GM23338 (cell line): Measurements from ENCODE around the gene TPST2.

Experiments
- CREB1 ChIP-seq: fragments of 250-450 bp; sonication (Bioruptor Pico); IDR thresholded peaks from 2 replicates; pipeline ENCODE4 v1.5.0; 2020; ENCODE audit warnings: low read depth, mild to moderate bottlenecking, moderate library complexity
- ETS1 ChIP-seq: IDR thresholded peaks from 2 replicates; pipeline ENCODE4 v1.6.1; 2016; ENCODE audit warnings: antibody characterized with exemption
- EZH2 ChIP-seq: fragments of 200-600 bp; sonication (generic); IDR thresholded peaks from one replicate; pipeline ENCODE4 v1.8.0; 2017; ENCODE audit warnings: antibody characterized with exemption, mild to moderate bottlenecking, low read depth; ENCODE audit not compliant: unreplicated experiment
- EZH2phosphoT487 ChIP-seq: fragments of 200-600 bp; sonication (generic); IDR thresholded peaks from one replicate; pipeline ENCODE4 v1.8.1; 2018; ENCODE audit warnings: antibody characterized with exemption; ENCODE audit not compliant: unreplicated experiment
- JUNB ChIP-seq: IDR thresholded peaks from one replicate; pipeline ENCODE4 v1.6.1; 2016; ENCODE audit warnings: antibody characterized with exemption; ENCODE audit not compliant: unreplicated experiment
- POLR2AphosphoS5 ChIP-seq: IDR thresholded peaks from 2 replicates; pipeline ENCODE4 v1.6.1; 2016; ENCODE audit warnings: antibody characterized with exemption, low read depth
- REST ChIP-seq: IDR thresholded peaks from one replicate; pipeline ENCODE4 v1.6.1; 2018; ENCODE audit warnings: antibody characterized with exemption; ENCODE audit not compliant: unreplicated experiment
- TF ChIP-seq, protein P1 (sequence below), 2 experiments: fragments of 200-600 bp in 1 of 2; sonication (generic) in 1 of 2; conservative IDR thresholded peaks; 2 replicates each; pipeline versions ENCODE4 v1.5.1 to v1.6.1; 2016 to 2017; ENCODE audit warnings: antibody characterized with exemption in 2 of 2, low read depth in 2 of 2, mild to moderate bottlenecking in 2 of 2, moderate library complexity in 1 of 2

- TF ChIP-seq, protein P1, sequence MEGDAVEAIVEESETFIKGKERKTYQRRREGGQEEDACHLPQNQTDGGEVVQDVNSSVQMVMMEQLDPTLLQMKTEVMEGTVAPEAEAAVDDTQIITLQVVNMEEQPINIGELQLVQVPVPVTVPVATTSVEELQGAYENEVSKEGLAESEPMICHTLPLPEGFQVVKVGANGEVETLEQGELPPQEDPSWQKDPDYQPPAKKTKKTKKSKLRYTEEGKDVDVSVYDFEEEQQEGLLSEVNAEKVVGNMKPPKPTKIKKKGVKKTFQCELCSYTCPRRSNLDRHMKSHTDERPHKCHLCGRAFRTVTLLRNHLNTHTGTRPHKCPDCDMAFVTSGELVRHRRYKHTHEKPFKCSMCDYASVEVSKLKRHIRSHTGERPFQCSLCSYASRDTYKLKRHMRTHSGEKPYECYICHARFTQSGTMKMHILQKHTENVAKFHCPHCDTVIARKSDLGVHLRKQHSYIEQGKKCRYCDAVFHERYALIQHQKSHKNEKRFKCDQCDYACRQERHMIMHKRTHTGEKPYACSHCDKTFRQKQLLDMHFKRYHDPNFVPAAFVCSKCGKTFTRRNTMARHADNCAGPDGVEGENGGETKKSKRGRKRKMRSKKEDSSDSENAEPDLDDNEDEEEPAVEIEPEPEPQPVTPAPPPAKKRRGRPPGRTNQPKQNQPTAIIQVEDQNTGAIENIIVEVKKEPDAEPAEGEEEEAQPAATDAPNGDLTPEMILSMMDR (conservative IDR thresholded peaks at IDR 0.05; ENCODE audit: low read depth in 2 of 2), result no peak
- TF ChIP-seq POLR2AphosphoS5, result no peak
- no peak for TF ChIP-seq EZH2
- no peak for TF ChIP-seq CREB1 (CRISPR knock-in tag)
- TF ChIP-seq REST, result no peak
- no peak for TF ChIP-seq EZH2phosphoT487
- no peak for TF ChIP-seq ETS1
- no peak for TF ChIP-seq JUNB
Observed at GRCh38 chr22:26540119-26540518, 49.8 kb downstream of the TPST2 start.
